GM10847 (cell line): Measurements from ENCODE around the gene PACRG.

Source experiments
- POLR2A ChIP-seq: IDR thresholded peaks from 2 replicates; pipeline ENCODE4 v1.6.1; 2011; ENCODE audit not compliant: insufficient read length; ENCODE audit errors: extremely low read depth

PACRG gene

DNA sequence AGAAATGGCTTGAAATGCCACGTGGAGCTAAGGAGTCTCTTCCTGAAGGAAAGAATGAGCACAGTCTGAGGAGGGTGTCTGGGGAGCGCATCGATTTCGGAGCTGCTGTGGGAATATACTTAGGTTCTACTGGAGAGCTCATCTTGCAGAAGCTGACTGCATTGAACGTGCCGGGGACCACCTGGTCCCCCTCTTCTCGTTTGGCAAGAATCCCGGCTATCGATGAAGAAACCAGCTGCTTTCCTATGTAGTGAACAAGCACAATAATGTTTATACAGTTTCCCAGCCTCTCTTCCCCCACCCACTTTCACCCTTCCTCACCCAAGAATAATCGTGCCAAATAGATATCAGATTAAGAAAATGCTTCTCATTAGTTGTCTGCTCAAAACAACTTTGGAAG lies 242.5 kb downstream of the PACRG start:
- no peak for TF ChIP-seq POLR2A

DNA sequence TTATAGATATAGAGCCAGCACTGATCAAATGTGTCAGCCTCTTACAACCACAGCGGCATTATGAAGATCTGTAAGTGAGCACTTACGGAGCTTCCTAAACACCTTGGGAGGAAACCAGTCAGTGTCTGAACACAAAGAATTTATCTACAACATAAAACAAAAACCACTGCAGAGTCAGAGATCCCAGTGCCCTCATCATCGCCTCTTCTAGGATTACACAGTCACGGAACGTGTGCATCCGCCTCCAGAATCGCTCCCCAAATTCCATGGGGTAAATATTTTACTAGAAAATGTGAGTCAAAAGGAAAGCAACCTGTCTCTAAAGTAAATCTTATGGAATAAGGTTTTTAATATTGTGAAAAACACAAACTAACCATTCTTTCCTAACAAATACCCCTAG lies 243.6 kb downstream of the PACRG start:
- no peak for TF ChIP-seq POLR2A

DNA sequence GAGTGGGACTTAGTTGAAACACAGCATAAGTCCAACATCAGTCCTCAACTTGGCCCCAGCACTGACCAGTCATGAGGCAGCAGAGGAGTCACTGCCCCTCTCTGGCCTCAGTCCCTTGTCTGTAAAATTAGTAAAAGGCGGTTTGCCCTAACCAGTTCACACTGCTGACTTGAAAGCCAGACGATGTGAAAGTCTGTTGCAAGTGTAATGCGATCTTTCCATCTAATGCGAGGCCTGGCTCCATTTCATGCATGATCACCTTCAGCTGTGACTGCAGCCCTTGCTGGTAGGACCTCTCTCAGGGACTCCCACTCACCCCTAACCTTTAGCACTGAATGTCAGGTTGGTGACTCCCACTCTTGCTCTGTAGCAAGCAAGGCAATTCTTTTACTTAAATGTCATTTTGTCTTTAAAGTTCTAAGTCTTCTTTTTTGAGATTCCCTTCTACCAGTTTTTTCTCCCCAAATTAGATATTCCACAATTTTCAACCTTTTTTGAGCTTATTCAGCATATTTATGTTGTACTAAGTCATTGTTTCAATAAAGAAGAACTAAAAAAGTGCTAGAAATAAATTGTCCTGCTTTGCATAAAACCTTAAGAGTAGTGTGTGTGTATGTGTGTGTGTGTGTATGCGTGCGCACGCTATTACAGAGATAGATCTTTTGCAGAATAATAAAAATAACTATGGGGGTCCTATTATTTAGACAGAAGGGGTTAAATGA lies 245.5 kb downstream of the PACRG start:
- TF ChIP-seq POLR2A = no peak

DNA sequence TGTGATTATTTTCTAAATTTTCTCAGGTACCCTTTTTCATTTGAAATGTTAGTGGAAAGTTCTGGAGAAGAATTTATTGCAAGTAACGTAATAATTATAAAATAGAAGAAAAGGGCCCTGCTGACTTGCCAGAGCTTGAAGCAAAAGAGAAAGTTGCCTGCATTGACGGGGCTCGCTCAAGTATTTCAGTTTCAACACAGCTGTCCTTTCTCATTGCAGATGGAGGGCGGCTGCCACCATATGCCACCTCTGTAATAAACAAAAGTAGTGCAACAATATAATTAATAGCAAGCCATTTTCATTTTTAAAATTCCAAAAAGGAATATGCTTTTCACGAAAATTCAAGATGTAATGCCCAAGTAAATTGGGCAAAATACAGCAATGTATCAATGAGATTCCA lies 246.2 kb downstream of the PACRG start:
- no peak for TF ChIP-seq POLR2A

DNA sequence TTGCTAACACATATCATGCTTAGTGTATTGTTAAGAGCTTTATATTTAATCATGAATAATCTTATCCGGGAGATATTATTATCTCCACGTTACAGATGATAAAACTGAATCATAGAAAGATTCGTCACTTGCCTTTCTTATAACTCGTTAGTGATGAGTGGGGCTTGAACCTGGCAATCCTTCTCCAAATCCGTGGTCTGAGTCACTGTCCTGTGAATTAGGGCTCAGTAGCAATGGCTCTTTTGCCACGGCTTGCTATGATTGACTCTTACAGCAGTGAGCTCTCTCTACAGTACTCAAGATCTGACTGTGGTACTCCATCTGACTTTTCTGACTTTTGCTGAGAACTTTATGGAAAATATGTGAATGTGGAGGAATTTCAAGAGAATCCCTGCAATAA lies 246.9 kb downstream of the PACRG start:
- TF ChIP-seq POLR2A = no peak

DNA sequence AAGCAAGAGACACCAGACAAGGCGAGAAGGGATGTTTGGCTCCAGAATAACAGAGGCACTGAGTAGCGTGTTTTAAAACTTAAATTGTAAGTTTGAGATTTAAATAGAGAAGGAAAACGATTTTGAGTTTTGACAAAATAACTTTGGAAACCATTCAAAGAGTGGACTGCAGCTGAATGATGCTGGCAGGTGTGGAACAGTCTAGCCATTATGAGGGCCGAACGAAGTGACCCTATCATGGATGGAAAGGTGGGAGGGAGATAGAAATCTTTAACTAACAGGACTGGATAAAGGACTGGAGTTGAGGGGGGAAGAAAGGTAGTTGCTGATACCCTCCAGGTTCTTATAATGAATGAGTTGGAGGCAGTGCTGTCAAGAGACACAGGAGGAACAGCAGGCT lies 248.4 kb downstream of the PACRG start:
- TF ChIP-seq POLR2A = no peak

DNA sequence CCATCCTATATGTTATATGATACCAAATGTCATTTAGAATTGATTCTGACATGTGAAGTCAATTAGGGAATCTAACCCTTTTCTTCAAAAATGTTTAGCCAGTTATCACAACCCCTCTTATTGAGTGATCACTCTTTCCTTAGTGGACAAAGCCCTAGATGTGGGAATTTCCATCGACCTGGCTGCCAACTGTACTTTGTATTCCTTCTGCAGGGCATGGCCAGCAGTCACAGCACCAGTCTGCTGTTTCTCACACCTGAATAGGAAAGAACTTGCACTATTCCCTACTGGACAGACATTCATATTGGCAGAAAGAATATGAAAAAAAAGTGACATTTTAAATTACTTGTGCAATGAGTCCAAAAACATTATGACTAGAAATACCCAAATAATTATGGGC lies 271.0 kb downstream of the PACRG start:
- TF ChIP-seq POLR2A = no peak

DNA sequence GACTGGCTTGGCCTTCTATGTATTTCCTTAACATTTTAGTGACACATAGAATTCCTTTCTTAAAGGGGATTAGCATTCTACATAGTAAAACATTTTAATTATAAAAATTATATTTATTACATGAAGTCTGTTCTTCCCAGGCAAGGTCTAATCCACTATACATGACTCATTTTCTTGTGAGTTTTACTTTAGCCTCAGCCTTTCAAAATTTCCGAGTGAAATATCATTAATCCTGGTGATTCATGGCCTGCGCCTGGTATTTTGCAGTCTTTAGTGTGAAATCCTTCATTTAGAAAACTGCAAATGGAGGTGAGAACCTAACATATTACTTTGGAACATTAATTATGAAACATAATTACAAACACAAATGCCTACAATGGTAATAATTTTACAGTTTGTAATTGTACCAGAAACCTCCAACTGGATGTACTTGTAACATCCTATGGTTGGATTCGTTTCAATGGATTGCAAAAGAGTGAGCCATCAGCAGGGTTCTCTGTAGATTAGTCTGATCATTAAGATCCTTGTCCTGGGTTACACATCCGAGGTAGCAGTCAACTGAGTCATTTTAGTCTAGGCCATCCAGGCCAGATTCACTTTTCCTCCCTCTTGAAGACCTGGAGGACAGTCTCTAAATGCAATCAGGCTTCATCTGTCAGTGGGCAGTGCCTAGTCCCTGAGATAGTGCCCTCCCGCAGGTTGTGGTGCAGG lies 272.0 kb downstream of the PACRG start:
- TF ChIP-seq POLR2A = no peak

DNA sequence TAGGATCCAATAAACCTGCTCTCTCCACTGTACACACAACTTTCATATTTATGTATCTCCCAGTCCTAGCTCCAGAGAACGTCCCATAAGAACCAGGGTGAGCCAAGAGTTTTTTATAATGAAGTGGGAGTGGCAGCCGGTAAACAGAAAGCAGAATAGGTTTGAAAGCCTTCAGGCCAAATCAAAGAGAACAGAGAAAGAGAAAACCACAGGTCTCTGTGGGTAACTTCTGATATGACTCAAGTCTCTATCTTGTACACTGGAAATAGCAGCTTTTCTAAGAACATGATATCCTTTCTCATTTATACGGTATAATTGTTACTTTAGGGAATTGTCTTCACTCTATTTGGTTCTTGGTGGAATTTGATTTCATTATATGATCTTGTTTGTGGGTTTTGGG lies 273.6 kb downstream of the PACRG start:
- no peak for TF ChIP-seq POLR2A

DNA sequence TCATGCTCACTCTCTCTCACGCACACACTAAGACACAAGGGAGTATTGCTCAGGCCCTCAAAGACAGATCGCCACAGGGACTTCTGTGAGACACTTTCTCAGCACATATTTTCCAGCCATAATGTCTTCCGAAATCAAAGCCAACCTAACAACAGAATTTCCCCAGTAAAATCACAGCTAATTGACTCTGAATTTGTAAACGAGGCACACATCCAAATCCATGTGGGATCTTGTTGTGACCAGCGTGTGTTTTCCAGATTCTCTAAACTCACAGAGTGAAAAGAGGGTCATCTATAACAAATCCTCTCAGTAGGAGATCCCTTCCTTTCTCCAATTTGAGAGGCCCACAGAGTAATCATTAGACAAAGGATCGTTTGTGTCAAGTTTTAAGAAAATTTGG lies 280.4 kb downstream of the PACRG start:
- no peak for TF ChIP-seq POLR2A

DNA sequence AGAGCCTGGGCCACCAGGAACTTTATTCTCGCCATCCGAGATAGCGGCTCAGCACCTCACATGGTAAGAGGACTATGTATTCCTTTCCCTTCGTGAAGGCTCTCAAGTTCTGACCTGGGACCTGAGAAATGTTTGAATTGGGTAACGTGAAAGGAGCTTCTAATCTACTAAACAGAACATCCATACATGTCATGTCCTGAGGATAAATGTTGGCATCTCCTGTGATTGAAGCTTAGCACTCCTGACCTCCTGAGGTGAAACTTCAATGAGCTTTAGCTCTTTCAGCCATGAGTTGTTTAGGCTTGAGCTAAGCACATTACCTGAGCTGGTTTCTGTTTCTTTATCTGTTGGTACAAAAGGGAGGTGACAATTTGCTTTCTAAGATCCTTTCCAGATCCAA lies 280.9 kb downstream of the PACRG start:
- no peak for TF ChIP-seq POLR2A

DNA sequence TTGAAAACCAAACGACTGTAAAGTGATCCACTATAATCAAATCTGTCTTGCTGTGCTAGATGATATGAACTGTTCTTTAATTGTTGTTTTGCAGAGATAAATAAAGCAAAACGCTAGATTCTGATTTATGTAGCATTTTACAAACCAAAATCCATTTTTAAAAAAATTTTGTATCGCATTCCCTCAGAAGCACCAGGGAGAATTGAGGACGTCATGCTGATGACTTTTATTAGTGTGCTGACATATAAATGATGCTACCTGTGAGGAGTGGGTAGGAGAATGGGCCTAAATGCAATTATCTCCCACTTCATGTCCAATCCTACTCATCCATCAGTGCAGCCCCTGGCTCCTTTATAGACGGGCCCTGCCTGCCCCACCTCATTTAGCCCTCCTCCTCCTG lies 282.4 kb downstream of the PACRG start:
- no peak for TF ChIP-seq POLR2A

DNA sequence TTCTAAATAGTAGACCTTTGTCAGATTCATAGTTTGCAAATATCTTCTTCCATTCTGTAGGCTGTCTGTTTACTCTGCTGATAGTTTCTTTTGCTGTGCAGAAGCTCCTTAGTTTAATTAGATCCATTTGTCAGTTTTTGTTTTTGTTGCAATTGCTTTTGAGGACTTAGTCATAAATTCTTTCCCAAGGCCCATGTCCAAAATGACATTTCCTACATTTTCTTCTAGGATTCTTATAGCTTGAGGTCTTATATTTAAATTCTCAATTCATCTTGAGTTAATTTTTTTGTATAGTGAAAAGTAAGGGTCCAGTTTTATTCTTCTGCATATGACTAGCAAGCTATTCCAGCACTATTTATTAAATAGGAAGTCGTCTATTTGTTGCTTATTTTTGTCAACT lies 287.0 kb downstream of the PACRG start:
- no peak for TF ChIP-seq POLR2A

DNA sequence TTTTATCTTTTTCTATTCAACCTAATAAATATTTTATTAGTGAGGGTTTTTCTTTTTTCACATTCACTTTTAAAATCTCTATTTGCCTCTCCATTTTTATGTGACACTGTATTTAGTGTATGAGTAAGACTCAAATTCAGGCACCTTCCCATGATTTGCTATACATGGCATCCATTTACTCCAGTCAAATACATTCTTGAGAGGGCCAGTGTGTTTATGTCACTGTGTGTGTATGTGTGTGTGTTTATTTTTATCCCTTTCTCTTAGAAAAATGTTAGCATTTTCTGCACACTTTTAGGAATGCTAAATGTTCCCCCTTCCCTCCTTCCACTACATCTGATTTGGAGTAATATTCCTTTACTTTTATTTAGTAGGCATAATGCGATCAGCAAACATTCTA lies 290.0 kb downstream of the PACRG start:
- TF ChIP-seq POLR2A = no peak

DNA sequence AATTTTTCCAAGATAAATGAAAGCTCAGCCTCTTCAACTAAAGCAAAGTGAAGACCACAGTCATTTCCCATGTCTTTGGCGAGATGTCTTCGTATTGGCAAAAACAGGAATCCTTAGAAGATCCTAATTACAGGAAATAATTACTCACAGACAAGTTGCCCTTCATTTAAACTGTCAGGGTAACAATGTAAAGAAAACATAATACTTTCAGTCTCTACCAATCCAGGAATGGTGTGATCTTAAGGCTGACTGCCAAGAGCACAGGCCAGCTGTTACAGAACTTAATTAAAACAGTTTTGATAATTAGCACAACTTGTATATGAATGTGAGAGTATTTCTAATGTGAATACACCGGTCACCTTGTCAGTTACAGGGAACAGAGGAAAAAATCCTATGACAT lies 292.2 kb downstream of the PACRG start:
- no peak for TF ChIP-seq POLR2A

DNA sequence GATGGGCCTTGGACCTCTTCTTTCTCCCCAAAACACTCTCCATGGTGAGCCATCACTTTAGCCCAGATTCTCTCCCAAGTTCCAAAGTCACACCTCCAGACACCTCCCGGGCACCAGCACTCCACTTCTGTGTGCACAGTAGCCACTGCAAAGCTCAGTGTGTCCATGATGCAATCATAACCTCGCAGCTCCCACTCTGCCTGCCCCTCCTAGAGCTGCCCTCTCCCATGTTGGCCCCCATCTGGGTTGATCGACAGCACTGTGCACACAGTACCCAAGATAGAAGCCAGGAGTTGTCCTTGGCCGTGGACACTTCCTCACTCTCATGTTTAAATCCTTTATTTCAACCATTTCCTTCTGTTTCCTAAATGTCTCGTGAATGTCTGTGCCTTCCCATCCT lies 293.3 kb downstream of the PACRG start:
- TF ChIP-seq POLR2A = no peak

DNA sequence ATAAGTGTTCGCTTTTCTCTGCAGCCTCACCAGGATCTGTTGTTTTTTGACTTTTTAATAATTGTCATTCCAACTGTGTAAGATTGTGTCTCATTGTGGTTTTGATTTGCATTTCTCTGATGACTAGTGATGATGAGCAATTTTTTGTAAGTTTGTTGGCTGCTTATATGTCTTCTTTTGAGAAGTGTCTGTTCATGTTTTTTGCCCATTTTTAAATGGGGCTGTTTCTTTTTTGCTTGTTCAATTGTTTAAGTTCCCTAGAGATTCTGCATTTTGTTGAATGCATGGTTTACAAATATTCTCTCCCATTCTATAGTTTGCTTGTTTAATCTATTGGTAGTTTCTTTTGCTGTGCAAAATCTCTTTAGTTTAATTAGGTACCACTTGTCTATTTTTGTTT lies 295.9 kb downstream of the PACRG start:
- TF ChIP-seq POLR2A = no peak
